H9 (cell line): ENCODE results near the gene SSBP3. TPM values are rescaled to one million over a fixed set of nuclear protein-coding genes. Genes with fewer than 3 reads are reported as not detected.

ENCODE experiments used
- DNase-seq: peaks from one replicate; pipeline ENCODE4 v3.0.0-alpha.2; 2017
- H2AFZ ChIP-seq: one replicate; pipeline ENCODE4 v1.6.1; 2013; ENCODE audit warnings: mild to moderate bottlenecking, low read length, control low read depth, moderate library complexity
- H2AK5ac ChIP-seq: 2 replicates; pipeline ENCODE4 v1.6.1; 2013; ENCODE audit warnings: low read length, control low read depth, mixed read lengths; ENCODE audit not compliant: insufficient read length
- H2BK120ac ChIP-seq: one replicate; pipeline ENCODE4 v1.6.1; 2013; ENCODE audit warnings: low read depth, mild to moderate bottlenecking, low read length, control low read depth, inconsistent platforms; ENCODE audit not compliant: poor library complexity, severe bottlenecking
- H2BK12ac ChIP-seq: 2 replicates; pipeline ENCODE4 v1.6.1; 2013; ENCODE audit warnings: low read length, control low read depth, mixed read lengths, low read depth; ENCODE audit not compliant: insufficient read length
- H2BK15ac ChIP-seq: 2 replicates; pipeline ENCODE4 v1.6.1; 2013; ENCODE audit warnings: low read depth, low read length, control low read depth
- H2BK20ac ChIP-seq: one replicate; pipeline ENCODE4 v1.6.1; 2013; ENCODE audit warnings: low read depth, mild to moderate bottlenecking, low read length, control low read depth, inconsistent platforms; ENCODE audit not compliant: poor library complexity, severe bottlenecking
- H2BK5ac ChIP-seq: 2 replicates; pipeline ENCODE4 v1.6.1; 2013; ENCODE audit warnings: low read length, control low read depth, mixed read lengths; ENCODE audit not compliant: insufficient read length
- H3K14ac ChIP-seq: 2 replicates; pipeline ENCODE4 v1.6.1; 2013; ENCODE audit warnings: low read length, control low read depth; ENCODE audit not compliant: insufficient read depth
- H3K18ac ChIP-seq: 2 replicates; pipeline ENCODE4 v1.6.1; 2013; ENCODE audit warnings: low read depth, mild to moderate bottlenecking, mixed read lengths, low read length, control low read depth; ENCODE audit not compliant: insufficient read length
- H3K23ac ChIP-seq: 2 replicates; pipeline ENCODE4 v1.6.1; 2013; ENCODE audit warnings: low read length, control low read depth, mixed read lengths, low read depth; ENCODE audit not compliant: insufficient read length
- H3K23me2 ChIP-seq: 2 replicates; pipeline ENCODE4 v1.6.1; 2013; ENCODE audit warnings: low read depth, mild to moderate bottlenecking, mixed read lengths, low read length, control low read depth; ENCODE audit not compliant: insufficient read length, poor library complexity, severe bottlenecking
- H3K27ac ChIP-seq: 2 replicates; pipeline ENCODE4 v1.5.1; 2013; ENCODE audit warnings: low read length, control low read depth, mixed read lengths, low read depth; ENCODE audit not compliant: insufficient read length
- H3K27me3 ChIP-seq: 2 replicates; pipeline ENCODE4 v1.6.1; 2013; ENCODE audit warnings: low read length, control low read depth, inconsistent platforms; ENCODE audit not compliant: insufficient read depth
- H3K4ac ChIP-seq: 2 replicates; pipeline ENCODE4 v1.6.1; 2013; ENCODE audit warnings: low read depth, mild to moderate bottlenecking, control low read depth, inconsistent platforms, low read length, moderate library complexity
- H3K4me1 ChIP-seq: 2 replicates; pipeline ENCODE4 v1.6.1; 2013; ENCODE audit warnings: low read length, control low read depth, inconsistent platforms; ENCODE audit not compliant: insufficient read depth
- H3K4me2 ChIP-seq: 2 replicates; pipeline ENCODE4 v1.6.1; 2013; ENCODE audit warnings: low read length, control low read depth, mixed read lengths; ENCODE audit not compliant: insufficient read length, insufficient read depth
- H3K56ac ChIP-seq: 2 replicates; pipeline ENCODE4 v1.6.1; 2013; ENCODE audit warnings: low read depth, mild to moderate bottlenecking, mixed read lengths, low read length, control low read depth; ENCODE audit not compliant: insufficient read length
- H3K79me1 ChIP-seq: 2 replicates; pipeline ENCODE4 v1.6.1; 2013; ENCODE audit warnings: low read depth, mild to moderate bottlenecking, moderate library complexity, low read length, control low read depth, inconsistent platforms; ENCODE audit not compliant: insufficient read depth, poor library complexity, severe bottlenecking
- H3K79me2 ChIP-seq: 2 replicates; pipeline ENCODE4 v1.6.1; 2013; ENCODE audit warnings: low read length, control low read depth, inconsistent platforms; ENCODE audit not compliant: insufficient read depth
- H3K9ac ChIP-seq: 2 replicates; pipeline ENCODE4 v1.6.1; 2013; ENCODE audit warnings: low read length, control low read depth, mixed read lengths; ENCODE audit not compliant: insufficient read length; ENCODE audit errors: extremely low read depth
- H3K9me3 ChIP-seq: one replicate; pipeline ENCODE4 v1.6.1; 2013; ENCODE audit warnings: low read depth, low read length, inconsistent platforms; ENCODE audit not compliant: control insufficient read depth
- H3T11ph ChIP-seq: one replicate; pipeline ENCODE4 v1.6.1; 2013; ENCODE audit warnings: mild to moderate bottlenecking, low read length, control low read depth, inconsistent platforms
- H4K20me1 ChIP-seq: one replicate; pipeline ENCODE4 v1.6.1; 2013; ENCODE audit not compliant: control insufficient read depth, insufficient read length, insufficient read depth
- H4K5ac ChIP-seq: 2 replicates; pipeline ENCODE4 v1.6.1; 2013; ENCODE audit warnings: low read depth, mild to moderate bottlenecking, mixed read lengths, low read length, control low read depth; ENCODE audit not compliant: insufficient read length
- H4K8ac ChIP-seq: replicated peaks from 2 replicates; pipeline ENCODE4 v1.6.1; 2013; ENCODE audit warnings: low read length, control low read depth, mixed read lengths, low read depth; ENCODE audit not compliant: insufficient read length
- H4K91ac ChIP-seq: 2 replicates; pipeline ENCODE4 v1.6.1; 2013; ENCODE audit warnings: low read depth, mild to moderate bottlenecking, moderate library complexity, mixed read lengths, low read length, control low read depth; ENCODE audit not compliant: insufficient read length
- H3K27ac Mint-ChIP-seq, 3 experiments: 2 replicates in 2 of 3; 3 replicates in 1 of 3; pipeline ENCODE4 v1.8.0; 2020 to 2021; ENCODE audit warnings: mixed read lengths in 3 of 3, mild to moderate bottlenecking in 1 of 3, moderate library complexity in 1 of 3
- H3K27me3 Mint-ChIP-seq: 2 replicates; pipeline ENCODE4 v1.8.0; 2021; ENCODE audit warnings: low read depth, mild to moderate bottlenecking, moderate library complexity, mixed read lengths
- H3K36me3 Mint-ChIP-seq, 3 experiments: 2 replicates in 2 of 3; 3 replicates in 1 of 3; pipeline ENCODE4 v1.8.0; 2020 to 2021; ENCODE audit warnings: low read depth in 3 of 3, mixed read lengths in 3 of 3; ENCODE audit not compliant: insufficient read depth in 1 of 3
- H3K4me1 Mint-ChIP-seq, 2 experiments: 2 replicates each; pipeline ENCODE4 v1.8.0; 2020; ENCODE audit warnings: mixed read lengths in 2 of 2
- H3K4me3 Mint-ChIP-seq, 2 experiments: 2 replicates in 1 of 2; 3 replicates in 1 of 2; pipeline ENCODE4 v1.8.0; 2020 to 2021; ENCODE audit warnings: mild to moderate bottlenecking in 2 of 2, mixed read lengths in 2 of 2, moderate library complexity in 1 of 2
- H3K9me3 Mint-ChIP-seq, 2 experiments: 2 replicates in 1 of 2; 3 replicates in 1 of 2; pipeline ENCODE4 v1.8.0; 2020; ENCODE audit warnings: mild to moderate bottlenecking in 2 of 2, mixed read lengths in 2 of 2, moderate library complexity in 1 of 2
- CTCF ChIP-seq: fragments of 200-600 bp; sonication (generic); conservative IDR thresholded peaks from 3 replicates; pipeline ENCODE4 v1.8.0; 2021; ENCODE audit warnings: antibody characterized with exemption, mild to moderate bottlenecking
- WGBS: extraction: QIAGEN DNeasy Blood & Tissue Kit; methylation state at CpG from one replicate; pipeline ENCODE4 v1.1.7; 2013; ENCODE audit warnings: missing lambda C conversion rate, low lambda C conversion rate, mixed read lengths; ENCODE audit not compliant: insufficient read length; ENCODE audit errors: extremely low coverage; 5-methylcytosine and 5-hydroxymethylcytosine counted together
- total RNA-seq: library from RNA; stranded (reverse); gene quantifications from 2 replicates; pipeline ENCODE4 v1.2.1, GENCODE V29; 2021

The SSBP3 gene
- total RNA-seq, 1 experiment from 2014 or later = 126 TPM

GRCh38 chr1:54221113-54221834 lies 184.9 kb downstream of the SSBP3 start:
- TF ChIP-seq CTCF = no peak
- Mint-ChIP-seq H3K27ac (peak overlapping the region; percentile 44 to 59 (median 45); a peak in 4 of 7 replicates), H3K4me3 (no peak overlapping the region), H3K4me1 (peaks cover 22 to 33% of the 10 kb centered on the region in 2 experiments), H3K9me3 (no peaks in the 10 kb centered on the region), H3K36me3 (peaks cover 20 to 49% (median 37%) of the 10 kb centered on the region in 3 experiments; a peak in 6 of 7 replicates), H3K27me3 (peaks cover 2% of the 10 kb centered on the region; the same call in 1 of the 2 replicates)
- no peaks in the 10 kb centered on the region for H3K4me1 ChIP-seq
- H2AFZ ChIP-seq = no peak overlapping the region
- no peak for DNase-seq
- no peak overlapping the region for H2BK12ac ChIP-seq
- no peak overlapping the region for H3K9ac ChIP-seq
- H3K4ac ChIP-seq = no peak overlapping the region
- no peaks in the 10 kb centered on the region for H3K27me3 ChIP-seq
- H2BK20ac ChIP-seq = no peak overlapping the region
- H4K5ac ChIP-seq = no peak overlapping the region
- no peak overlapping the region for H3K18ac ChIP-seq
- H3K27ac ChIP-seq = no peak overlapping the region
- no CpG with 5 or more reads among the region's 12 CpGs for WGBS
- H3K23me2 ChIP-seq = no peaks in the 10 kb centered on the region
- H2AK5ac ChIP-seq = no peak overlapping the region
- H3K23ac ChIP-seq = no peak overlapping the region
- no peak overlapping the region for H3T11ph ChIP-seq
- no peaks in the 10 kb centered on the region for H3K79me2 ChIP-seq
- no peak overlapping the region for H4K8ac ChIP-seq
- no peak overlapping the region for H2BK120ac ChIP-seq
- no peak overlapping the region for H2BK15ac ChIP-seq
- no peak overlapping the region for H3K14ac ChIP-seq
- no peak overlapping the region for H2BK5ac ChIP-seq
- no peak overlapping the region for H3K4me2 ChIP-seq
- H4K91ac ChIP-seq = no peak overlapping the region
- H3K56ac ChIP-seq = no peak overlapping the region
- H3K9me3 ChIP-seq = no peaks in the 10 kb centered on the region
- no peaks in the 10 kb centered on the region for H4K20me1 ChIP-seq
- no peaks in the 10 kb centered on the region for H3K79me1 ChIP-seq
